ENCODE data around the gene ERICH4.
"Not testable (repeated sequence)": the region's sequence is repeated elsewhere in the genome, so short reads cannot be mapped to it uniquely, and the experiment has no call there.

ERICH4 gene

DNA sequence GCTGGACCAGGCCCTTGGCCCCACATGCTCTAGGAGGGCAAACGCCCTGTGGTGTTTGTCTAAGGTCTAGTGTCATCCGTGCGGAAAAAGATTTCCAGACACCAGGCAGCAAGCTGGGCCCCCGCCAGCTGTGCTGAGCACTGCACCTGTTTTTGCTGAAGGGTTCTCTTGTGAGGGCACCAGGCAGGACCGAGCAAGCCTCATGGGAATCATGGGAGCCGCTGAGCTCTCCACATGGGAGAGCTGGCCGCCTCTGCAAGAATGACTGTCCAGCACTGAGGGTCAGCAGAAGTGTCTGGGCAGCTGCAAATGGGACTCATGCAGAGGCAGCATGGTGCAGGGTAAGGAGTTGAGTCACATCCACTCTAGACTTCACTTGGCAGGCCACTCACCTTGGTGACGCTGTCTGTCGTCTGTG is 27.8 kb upstream of the ERICH4 start:
- DNase-seq, result no peak

GRCh38 chr19:41416194-41416674 is 26.7 kb upstream of the ERICH4 start:
- no peak for DNase-seq

DNA sequence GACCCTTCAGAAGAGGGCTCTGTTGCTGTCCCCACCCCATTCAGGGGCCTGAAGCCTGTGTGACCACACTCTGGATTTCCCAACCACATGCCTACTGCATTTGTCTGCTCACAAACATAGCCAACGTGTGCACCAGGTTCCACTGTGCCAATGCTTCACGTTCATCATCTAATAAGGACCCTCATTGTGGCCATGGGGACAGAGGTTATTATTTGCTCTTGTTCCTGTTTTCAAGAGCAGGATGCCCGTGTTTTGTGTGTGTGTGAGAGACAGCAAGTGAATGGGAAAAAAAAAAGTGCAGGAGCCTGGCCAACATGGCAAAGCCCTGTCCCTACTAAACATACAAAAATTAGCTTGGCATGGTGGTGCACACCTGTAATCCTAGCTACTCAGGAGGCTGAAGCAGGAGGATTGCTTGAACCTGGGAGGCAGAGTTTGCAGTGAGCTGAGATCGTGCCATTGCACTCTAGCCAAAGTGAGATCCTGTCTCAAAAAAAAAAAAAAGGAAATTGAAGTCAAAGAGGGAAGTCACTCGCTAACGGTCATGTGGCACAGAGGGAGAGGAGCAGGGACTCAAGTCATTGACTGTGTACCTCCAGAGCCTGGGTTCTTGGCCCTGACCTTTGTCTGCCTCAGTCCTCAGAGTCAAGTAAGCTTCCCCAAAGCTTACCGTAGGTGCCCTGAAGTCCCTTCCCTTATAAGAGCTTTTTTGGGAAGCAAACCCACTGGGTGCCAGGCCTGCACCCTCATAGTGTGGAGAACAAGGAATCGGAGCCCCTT is 22.7 kb upstream of the ERICH4 start:
- peak; percentile 16 for DNase-seq

DNA sequence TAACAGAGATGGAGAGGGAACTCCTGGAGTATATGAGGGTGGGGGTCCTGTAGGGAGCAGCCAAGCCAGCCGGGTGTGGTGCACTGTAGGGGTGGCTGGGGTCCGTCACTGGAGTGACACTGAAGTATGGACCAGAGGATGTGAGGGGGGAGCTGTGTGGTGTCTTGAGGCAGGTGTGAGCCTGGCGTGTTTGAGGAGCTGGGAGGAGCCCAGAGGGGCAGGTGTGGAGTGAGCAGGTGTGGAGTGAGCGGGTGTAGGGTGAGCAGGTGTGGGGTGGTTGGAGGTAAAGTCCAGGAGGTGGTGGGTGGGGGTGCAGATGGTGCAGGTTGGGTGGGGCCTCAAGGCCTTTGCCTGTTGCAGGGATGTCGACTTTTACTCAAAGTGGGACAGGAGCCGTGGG is 21.6 kb upstream of the ERICH4 start:
- DNase-seq, result no peak

DNA sequence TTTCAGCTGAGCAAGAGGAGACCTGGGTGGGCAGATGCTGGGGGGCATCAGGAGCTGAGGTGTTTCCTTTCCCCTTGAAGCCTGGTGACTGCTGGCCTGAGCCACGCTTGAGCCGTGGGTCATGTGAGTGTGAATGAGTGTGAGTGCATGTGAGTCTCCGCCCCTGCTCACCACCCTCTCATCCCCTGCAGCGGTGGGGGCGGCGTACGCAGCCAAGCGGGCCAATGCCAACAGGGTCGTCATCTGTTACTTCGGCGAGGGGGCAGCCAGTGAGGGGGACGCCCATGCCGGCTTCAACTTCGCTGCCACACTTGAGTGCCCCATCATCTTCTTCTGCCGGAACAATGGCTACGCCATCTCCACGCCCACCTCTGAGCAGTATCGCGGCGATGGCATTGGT is 21.0 kb upstream of the ERICH4 start:
- no peak for DNase-seq

DNA sequence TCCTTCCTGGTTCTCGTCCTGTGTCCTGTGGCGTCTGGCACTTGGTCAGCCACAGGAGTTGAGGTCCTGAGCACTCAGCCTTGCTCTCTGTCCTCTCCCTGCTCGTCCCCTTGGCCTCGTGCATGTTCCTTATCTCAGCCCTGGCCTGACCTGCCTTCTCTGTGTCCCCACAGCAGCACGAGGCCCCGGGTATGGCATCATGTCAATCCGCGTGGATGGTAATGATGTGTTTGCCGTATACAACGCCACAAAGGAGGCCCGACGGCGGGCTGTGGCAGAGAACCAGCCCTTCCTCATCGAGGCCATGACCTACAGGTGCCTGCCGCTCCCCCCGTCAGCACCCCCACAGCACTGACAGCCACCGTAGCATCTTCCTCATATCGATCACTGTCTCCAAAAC is 20.5 kb upstream of the ERICH4 start:
- DNase-seq, result no peak

- no peak for DNase-seq
Observed at GRCh38 chr19:41422955-41423354, 20.0 kb upstream of the ERICH4 start.

DNA sequence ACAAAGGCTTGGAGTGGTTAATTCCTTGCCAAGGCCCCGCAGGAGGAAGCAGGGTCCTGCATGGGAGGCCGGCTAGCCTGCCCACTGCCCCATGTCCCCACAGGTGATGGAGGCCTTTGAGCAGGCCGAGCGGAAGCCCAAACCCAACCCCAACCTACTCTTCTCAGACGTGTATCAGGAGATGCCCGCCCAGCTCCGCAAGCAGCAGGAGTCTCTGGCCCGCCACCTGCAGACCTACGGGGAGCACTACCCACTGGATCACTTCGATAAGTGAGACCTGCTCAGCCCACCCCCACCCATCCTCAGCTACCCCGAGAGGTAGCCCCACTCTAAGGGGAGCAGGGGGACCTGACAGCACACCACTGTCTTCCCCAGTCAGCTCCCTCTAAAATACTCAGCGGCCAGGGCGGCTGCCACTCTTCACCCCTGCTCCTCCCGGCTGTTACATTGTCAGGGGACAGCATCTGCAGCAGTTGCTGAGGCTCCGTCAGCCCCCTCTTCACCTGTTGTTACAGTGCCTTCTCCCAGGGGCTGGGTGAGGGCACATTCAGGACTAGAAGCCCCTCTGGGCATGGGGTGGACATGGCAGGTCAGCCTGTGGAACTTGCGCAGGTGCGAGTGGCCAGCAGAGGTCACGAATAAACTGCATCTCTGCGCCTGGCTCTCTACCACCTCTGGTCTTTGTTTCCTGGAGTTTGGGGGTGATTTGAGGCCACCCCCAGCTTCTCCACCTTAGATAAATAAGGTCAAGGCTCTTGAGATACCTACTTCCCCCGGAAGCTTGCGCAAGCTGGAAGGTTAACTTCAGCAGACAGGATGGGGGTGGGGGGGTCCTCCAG is 18.4 kb upstream of the ERICH4 start:
- no peak for DNase-seq

GRCh38 chr19:41425174-41426115 is 17.5 kb upstream of the ERICH4 start:
- no peak for DNase-seq

- DNase-seq, result no peak
Observed at GRCh38 chr19:41426116-41426841, 16.7 kb upstream of the ERICH4 start.

DNA sequence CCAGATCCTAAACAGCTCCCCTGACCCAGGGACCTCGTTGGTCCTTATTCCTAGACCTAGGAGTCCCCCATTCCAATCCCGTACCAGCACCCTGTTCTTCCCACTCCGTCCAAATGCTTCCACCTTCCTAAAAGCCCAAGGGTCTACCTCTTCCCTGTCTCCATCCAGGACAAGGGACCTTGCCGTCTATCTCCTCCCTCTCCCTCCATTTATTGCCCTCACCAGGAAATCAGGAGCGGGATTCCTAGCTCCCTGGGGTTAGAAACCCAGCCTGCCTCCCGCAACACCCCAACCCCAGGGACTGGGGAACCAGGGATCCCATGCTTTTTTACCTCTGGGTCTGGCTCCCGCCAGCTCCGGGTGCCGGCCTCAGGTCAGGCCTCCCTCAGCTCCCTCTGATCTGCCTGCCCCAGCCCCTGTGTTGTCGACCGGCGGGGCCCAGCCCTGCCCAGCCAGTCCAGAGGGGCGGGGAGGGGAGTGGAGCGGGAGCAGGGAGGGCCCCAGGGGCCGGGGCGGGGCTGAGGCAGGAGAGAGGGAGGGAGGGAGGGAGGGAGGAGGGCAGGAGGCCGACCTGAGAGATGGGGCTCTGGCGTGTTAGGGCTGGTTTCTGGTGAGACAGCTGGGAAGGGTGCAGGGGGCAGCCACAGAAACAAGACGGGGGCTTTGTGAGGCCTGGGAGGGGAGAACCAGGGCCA is 15.9 kb upstream of the ERICH4 start, which contains the start of gene B3GNT8:
Gene B3GNT8, minus strand, starts transcription at position 423 of the 695 bp plus-strand sequence. CDS start 596 bp downstream, outside the sequence.
- DNase-seq, result peak; percentile 45

- peak; percentile 43 for DNase-seq
Observed at GRCh38 chr19:41427647-41428480, 15.1 kb upstream of the ERICH4 start.

DNA sequence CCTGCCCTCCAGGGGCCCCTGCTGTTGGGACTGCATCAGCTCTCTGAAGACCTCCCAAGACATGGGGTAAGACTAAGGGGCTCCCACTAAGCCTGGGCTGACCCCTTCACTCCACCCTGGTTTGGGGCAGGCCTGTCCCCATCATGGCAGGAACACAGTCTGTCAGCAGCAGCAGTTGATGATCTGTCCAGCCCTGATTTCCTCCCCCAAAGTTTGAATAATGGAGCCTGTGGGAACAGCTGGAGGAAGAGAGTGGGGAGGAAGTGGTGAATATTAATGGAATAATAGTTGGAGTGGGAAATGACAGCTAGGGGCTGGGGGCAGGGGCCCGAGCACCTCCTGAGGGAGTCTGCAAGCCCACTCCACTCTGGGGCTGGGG is 14.5 kb upstream of the ERICH4 start:
- no peak for DNase-seq

GRCh38 chr19:41430922-41431321 is 12.0 kb upstream of the ERICH4 start:
- DNase-seq, result no peak

GRCh38 chr19:41431426-41432386 is 11.2 kb upstream of the ERICH4 start:
- peak; percentile 27 for DNase-seq

DNA sequence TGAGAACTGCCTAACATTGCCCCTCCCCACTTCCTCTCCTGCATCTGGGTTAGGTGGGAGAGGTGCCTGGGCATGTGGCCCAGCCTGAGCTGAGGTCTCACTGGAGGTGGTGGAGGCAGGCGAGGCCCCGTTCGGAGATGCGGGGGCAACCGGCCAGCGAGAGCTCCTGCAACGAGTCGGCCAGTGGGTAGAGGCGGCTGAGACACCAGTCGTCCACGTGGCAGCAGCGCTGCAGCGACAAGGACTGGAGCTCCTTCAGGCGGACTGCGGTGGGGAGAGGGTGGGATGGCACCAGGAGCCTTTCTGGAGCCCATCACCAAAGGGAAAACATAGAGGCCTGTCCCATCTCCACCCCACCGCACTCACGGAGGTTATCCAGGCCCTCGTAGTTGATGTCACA is 9.8 kb upstream of the ERICH4 start:
- no peak for DNase-seq

DNA sequence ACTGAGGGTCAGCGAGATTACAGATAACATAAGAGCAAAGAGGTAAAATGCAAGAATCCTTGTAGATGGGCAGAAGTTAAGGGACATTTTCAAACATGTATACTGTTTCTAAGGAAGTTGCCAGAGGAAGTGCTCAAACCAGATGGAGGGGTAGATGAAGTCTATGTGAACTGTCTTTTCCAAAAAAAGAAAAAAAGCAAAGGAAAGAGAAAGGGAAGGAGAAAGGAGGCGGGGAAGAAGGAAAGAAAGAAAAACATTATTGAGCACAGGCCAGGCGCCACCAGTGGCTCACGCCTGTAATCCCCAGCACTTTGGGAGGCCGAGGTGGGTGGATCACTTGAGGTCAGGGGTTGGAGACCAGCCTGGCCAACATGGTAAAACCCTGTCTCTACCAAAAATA is 8.5 kb upstream of the ERICH4 start:
- DNase-seq, result no peak

DNA sequence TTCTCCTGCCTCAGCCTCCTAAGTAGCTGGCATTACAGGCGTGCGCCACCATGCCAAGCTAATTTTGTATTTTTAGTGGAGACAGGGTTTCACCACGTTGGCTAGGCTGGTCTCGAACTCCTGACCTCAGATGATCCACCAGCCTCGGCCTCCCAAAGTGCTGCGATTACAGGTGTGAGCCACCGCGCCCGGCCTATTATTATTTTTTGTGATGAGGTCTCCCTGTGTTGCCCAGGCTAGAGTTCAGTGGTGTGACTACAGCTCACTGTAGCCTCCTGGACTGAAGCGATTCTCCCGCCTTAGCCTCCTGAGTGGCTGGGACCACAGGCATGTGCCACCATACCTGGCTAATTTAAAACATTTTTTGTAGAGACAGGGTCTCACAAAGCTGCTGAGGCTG is 7.6 kb upstream of the ERICH4 start:
- not testable (repeated sequence) for DNase-seq

Measured in CD4-positive, alpha-beta T cell treated with Interferon gamma for 1 hour (primary cell).